ENCODE results near the gene XRCC2.

DNA sequence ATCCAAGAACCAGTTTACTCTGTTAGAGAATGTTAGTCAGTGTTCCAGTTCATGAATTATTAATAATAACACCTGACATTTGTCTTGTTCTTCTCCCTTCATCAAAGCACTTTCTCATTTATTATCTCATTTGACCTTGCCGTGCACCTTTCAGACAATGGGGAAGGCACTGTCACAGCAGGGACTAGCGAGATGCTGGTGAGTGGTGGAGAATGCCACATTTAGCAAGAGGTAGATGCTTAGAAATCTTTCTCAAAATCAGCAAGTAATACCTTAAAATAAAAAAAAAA lies 34.2 kb upstream of the XRCC2 start:
- TF ChIP-seq RAD21 (IDR thresholded peaks at IDR 0.05; ENCODE audit: low read depth) (no peak), CREB1 (IDR thresholded peaks at IDR 0.05; ENCODE audit: low read depth) (no peak), ZBTB7A (IDR thresholded peaks at IDR 0.05; ENCODE audit: low read depth) (no peak), EGR1 (IDR thresholded peaks at IDR 0.05) (no peak)
- TF ChIP-seq, protein P1, sequence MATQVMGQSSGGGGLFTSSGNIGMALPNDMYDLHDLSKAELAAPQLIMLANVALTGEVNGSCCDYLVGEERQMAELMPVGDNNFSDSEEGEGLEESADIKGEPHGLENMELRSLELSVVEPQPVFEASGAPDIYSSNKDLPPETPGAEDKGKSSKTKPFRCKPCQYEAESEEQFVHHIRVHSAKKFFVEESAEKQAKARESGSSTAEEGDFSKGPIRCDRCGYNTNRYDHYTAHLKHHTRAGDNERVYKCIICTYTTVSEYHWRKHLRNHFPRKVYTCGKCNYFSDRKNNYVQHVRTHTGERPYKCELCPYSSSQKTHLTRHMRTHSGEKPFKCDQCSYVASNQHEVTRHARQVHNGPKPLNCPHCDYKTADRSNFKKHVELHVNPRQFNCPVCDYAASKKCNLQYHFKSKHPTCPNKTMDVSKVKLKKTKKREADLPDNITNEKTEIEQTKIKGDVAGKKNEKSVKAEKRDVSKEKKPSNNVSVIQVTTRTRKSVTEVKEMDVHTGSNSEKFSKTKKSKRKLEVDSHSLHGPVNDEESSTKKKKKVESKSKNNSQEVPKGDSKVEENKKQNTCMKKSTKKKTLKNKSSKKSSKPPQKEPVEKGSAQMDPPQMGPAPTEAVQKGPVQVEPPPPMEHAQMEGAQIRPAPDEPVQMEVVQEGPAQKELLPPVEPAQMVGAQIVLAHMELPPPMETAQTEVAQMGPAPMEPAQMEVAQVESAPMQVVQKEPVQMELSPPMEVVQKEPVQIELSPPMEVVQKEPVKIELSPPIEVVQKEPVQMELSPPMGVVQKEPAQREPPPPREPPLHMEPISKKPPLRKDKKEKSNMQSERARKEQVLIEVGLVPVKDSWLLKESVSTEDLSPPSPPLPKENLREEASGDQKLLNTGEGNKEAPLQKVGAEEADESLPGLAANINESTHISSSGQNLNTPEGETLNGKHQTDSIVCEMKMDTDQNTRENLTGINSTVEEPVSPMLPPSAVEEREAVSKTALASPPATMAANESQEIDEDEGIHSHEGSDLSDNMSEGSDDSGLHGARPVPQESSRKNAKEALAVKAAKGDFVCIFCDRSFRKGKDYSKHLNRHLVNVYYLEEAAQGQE (IDR thresholded peaks at IDR 0.05; ENCODE audit: low read depth): no peak

Measured in Ishikawa (cell line).